ENCODE measurements around the gene NRROS.

DNA sequence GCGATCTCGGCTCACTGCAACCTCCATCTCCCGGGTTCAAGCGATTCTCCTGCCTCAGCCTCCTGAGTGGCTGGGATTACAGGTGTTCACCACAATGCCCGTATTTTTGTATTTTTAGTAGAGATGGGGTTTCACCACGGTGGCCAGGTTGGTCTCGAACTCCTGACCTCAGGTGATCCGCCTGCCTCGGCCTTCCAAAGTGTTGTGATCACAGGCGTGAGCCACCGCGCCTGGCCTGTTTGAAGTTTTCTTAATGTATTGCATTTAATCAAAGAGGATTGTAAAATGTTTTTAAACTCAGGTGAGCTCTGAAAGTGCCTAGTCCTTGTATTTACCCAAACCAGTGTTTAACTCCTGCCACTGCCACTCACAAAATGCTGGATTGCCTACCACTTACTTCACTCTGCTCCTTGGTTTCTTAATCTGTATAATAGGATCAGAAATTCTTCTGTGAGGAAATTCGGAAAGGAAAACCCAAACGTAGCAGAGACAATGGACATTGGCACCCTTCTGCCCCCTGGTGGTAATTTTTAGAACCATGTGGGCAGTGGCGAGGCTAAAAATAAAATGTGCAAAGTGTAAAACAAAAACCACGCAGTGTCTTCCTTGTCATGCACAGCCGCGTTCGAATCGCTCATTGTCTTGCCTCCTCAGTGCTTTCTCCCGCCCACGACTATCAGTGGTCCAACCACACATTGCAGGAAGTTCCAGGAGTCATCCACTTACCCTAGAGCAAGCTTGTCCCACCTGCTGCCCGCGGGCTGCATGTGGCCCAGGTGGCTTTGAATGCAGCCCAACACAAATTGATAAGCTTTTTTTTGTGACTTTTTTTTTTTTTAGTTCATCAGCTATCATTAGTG, 45.3 kb downstream of the NRROS start:
- TF ChIP-seq, protein P1, sequence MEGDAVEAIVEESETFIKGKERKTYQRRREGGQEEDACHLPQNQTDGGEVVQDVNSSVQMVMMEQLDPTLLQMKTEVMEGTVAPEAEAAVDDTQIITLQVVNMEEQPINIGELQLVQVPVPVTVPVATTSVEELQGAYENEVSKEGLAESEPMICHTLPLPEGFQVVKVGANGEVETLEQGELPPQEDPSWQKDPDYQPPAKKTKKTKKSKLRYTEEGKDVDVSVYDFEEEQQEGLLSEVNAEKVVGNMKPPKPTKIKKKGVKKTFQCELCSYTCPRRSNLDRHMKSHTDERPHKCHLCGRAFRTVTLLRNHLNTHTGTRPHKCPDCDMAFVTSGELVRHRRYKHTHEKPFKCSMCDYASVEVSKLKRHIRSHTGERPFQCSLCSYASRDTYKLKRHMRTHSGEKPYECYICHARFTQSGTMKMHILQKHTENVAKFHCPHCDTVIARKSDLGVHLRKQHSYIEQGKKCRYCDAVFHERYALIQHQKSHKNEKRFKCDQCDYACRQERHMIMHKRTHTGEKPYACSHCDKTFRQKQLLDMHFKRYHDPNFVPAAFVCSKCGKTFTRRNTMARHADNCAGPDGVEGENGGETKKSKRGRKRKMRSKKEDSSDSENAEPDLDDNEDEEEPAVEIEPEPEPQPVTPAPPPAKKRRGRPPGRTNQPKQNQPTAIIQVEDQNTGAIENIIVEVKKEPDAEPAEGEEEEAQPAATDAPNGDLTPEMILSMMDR (conservative IDR thresholded peaks at IDR 0.05; ENCODE audit: low read length): peak; percentile 95
- no peak for TF ChIP-seq EZH2phosphoT487 (IDR thresholded peaks at IDR 0.05; ENCODE audit: borderline replicate concordance)

Measured in Loucy (cell line).